GM12878 (cell line): ENCODE results near the gene RALGAPA2.

Experiments
- CEBPZ ChIP-seq: fragments of 150-350 bp; IDR thresholded peaks from 2 replicates; pipeline ENCODE4 v1.6.1; 2016; ENCODE audit warnings: low read depth, low read length
- EZH2 ChIP-seq: IDR thresholded peaks from 2 replicates; pipeline ENCODE4 v1.6.1; 2012; ENCODE audit warnings: low read depth, mild to moderate bottlenecking, control low read depth, inconsistent platforms, low read length, borderline replicate concordance; ENCODE audit not compliant: control insufficient read depth
- IRF3 ChIP-seq: fragments of 450-650 bp; IDR thresholded peaks from 2 replicates; pipeline ENCODE4 v1.6.1; 2014; ENCODE audit warnings: mild to moderate bottlenecking
- POLR2A ChIP-seq: IDR thresholded peaks from 2 replicates; pipeline ENCODE4 v1.6.1; 2011; ENCODE audit warnings: low read depth, mild to moderate bottlenecking, low read length
- TAF1 ChIP-seq: IDR thresholded peaks from 2 replicates; pipeline ENCODE4 v1.6.1; 2011; ENCODE audit warnings: mild to moderate bottlenecking, low read depth, low read length, borderline replicate concordance
- TF ChIP-seq, protein P1 (sequence below), 3 experiments: IDR thresholded peaks in 2 of 3; conservative IDR thresholded peaks in 1 of 3; 2 replicates each; pipeline ENCODE4 v1.5.1; 2011; ENCODE audit warnings: low read depth in 3 of 3, low read length in 3 of 3, mild to moderate bottlenecking in 3 of 3, control low read depth in 2 of 3, moderate library complexity in 2 of 3, inconsistent platforms in 1 of 3, mixed read lengths in 1 of 3; ENCODE audit not compliant: control insufficient read depth in 2 of 3, insufficient read depth in 1 of 3; ENCODE audit errors: extremely low read depth in 1 of 3

GRCh38 chr20:20567712-20568111, 144.7 kb downstream of the RALGAPA2 start:
- TF ChIP-seq TAF1, result no peak
- TF ChIP-seq, protein P1, sequence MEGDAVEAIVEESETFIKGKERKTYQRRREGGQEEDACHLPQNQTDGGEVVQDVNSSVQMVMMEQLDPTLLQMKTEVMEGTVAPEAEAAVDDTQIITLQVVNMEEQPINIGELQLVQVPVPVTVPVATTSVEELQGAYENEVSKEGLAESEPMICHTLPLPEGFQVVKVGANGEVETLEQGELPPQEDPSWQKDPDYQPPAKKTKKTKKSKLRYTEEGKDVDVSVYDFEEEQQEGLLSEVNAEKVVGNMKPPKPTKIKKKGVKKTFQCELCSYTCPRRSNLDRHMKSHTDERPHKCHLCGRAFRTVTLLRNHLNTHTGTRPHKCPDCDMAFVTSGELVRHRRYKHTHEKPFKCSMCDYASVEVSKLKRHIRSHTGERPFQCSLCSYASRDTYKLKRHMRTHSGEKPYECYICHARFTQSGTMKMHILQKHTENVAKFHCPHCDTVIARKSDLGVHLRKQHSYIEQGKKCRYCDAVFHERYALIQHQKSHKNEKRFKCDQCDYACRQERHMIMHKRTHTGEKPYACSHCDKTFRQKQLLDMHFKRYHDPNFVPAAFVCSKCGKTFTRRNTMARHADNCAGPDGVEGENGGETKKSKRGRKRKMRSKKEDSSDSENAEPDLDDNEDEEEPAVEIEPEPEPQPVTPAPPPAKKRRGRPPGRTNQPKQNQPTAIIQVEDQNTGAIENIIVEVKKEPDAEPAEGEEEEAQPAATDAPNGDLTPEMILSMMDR (IDR thresholded peaks at IDR 0.05 in 2 of 3, conservative IDR thresholded peaks at IDR 0.05 in 1 of 3; ENCODE audit: control insufficient read depth in 2 of 3, extremely low read depth in 1 of 3, insufficient read depth in 1 of 3, low read depth in 3 of 3, low read length in 3 of 3), result no peak
- TF ChIP-seq POLR2A, result no peak
- TF ChIP-seq CEBPZ, result no peak
- TF ChIP-seq IRF3, result no peak
- TF ChIP-seq EZH2, result no peak
